HG03103 (cell line): ENCODE data around the gene ZNF487.
"Not testable (repeated sequence)": the region's sequence is repeated elsewhere in the genome, so short reads cannot be mapped to it uniquely, and the experiment has no call there.

Experiments
- ATAC-seq: cut with Tn5 transposase; IDR thresholded peaks from one replicate; pipeline ENCODE4 v1.9.1; 2021; ENCODE audit warnings: low read depth; ENCODE audit not compliant: unreplicated experiment

The ZNF487 gene

GRCh38 chr10:43430926-43431663 is 5.8 kb upstream of the ZNF487 start:
- no peak for ATAC-seq

GRCh38 chr10:43437141-43437870 is 395 bp downstream of the ZNF487 start:
- ATAC-seq, result no peak

GRCh38 chr10:43440463-43441134 is 3.7 kb downstream of the ZNF487 start:
- no peak for ATAC-seq

- ATAC-seq, result no peak
Observed at GRCh38 chr10:43444323-43444722, 7.4 kb downstream of the ZNF487 start.

- ATAC-seq, result no peak
Observed at GRCh38 chr10:43444897-43445466, 8.1 kb downstream of the ZNF487 start.

- not testable (repeated sequence) for ATAC-seq
Observed at GRCh38 chr10:43446219-43447017, 9.5 kb downstream of the ZNF487 start.

GRCh38 chr10:43448742-43449141 is 11.8 kb downstream of the ZNF487 start:
- ATAC-seq, result no peak

- ATAC-seq, result no peak
Observed at GRCh38 chr10:43452356-43452914, 15.5 kb downstream of the ZNF487 start.

- peak; percentile 38 for ATAC-seq
Observed at GRCh38 chr10:43453266-43453831, 16.4 kb downstream of the ZNF487 start.

GRCh38 chr10:43454025-43454424 is 17.1 kb downstream of the ZNF487 start:
- ATAC-seq, result not testable (repeated sequence)

- not testable (repeated sequence) for ATAC-seq
Observed at GRCh38 chr10:43456561-43456960, 19.6 kb downstream of the ZNF487 start.

- no peak for ATAC-seq
Observed at GRCh38 chr10:43458227-43458626, 21.3 kb downstream of the ZNF487 start.

GRCh38 chr10:43461950-43462349 is 25.0 kb downstream of the ZNF487 start:
- ATAC-seq, result peak; percentile 70

GRCh38 chr10:43465086-43465735 is 28.3 kb downstream of the ZNF487 start:
- ATAC-seq, result not testable (repeated sequence)

GRCh38 chr10:43465736-43466120 is 28.8 kb downstream of the ZNF487 start:
- ATAC-seq, result not testable (repeated sequence)

GRCh38 chr10:43471146-43471545 is 34.2 kb downstream of the ZNF487 start:
- no peak for ATAC-seq

- ATAC-seq, result no peak
Observed at GRCh38 chr10:43471935-43472720, 35.2 kb downstream of the ZNF487 start.

GRCh38 chr10:43479275-43479674 is 42.4 kb downstream of the ZNF487 start:
- ATAC-seq, result no peak
